GM08714 (cell line): Measurements from ENCODE around the gene SMOC2.

Source experiments
- H3K4me3 ChIP-seq: fragments of 200-500 bp; sonication (Bioruptor generic); 2 replicates; pipeline ENCODE4 v1.5.1; 2014; ENCODE audit warnings: mild to moderate bottlenecking, low read length, inconsistent platforms
- ZNF274 ChIP-seq: IDR thresholded peaks from 2 replicates; pipeline ENCODE4 v1.6.1; 2012; ENCODE audit warnings: mild to moderate bottlenecking, low read depth, low read length

The SMOC2 gene

DNA sequence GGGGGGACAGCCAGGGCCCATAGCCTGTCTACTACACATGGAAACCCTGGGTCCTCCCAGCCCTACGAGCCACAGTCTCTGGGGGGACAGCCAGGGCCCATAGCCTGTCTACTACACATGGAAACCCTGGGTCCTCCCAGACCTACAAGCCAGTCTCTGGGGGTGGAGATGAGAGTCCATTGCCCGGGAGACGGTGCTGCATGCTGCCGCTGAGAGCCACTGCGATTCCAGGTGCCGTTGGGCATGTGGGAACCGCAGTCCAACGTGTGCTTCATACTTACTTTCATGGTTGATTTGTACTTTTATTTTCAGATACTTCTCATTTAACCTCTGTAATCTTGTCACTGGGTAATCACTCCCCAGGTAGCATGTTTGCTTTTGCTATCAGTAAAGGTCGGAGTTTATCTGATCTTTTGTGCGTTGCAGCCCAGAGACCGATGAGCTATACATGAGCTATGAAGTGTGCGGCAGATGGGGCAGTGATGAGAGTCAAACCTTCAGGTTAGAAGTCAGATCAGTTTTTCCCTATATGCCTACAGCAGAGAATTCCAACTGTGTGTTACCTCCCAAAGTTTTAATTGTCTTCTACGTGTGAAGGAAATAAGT, 58.2 kb downstream of the SMOC2 start:
- TF ChIP-seq ZNF274: no peak
- H3K4me3 ChIP-seq: no peak overlapping the region

DNA sequence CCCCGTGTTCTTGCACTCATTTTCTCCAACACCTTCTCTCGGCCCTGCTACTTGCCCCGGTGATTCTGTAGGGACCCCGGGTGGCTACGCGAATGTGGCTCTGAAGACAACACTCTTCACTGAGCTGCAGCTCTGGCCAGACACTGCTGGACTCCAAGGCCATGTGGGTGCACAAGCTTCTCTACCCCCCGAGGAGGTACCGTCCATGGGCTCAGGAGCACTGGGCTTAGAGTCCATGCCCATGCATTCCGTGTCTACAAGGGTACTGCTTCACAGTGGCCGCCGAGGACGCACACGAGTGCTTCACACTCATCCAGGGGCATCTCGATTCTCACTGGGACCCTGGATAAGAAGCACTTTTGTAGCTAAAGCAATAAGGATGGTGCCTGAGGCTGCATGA, 59.5 kb downstream of the SMOC2 start:
- no peak for TF ChIP-seq ZNF274
- no peak overlapping the region for H3K4me3 ChIP-seq

DNA sequence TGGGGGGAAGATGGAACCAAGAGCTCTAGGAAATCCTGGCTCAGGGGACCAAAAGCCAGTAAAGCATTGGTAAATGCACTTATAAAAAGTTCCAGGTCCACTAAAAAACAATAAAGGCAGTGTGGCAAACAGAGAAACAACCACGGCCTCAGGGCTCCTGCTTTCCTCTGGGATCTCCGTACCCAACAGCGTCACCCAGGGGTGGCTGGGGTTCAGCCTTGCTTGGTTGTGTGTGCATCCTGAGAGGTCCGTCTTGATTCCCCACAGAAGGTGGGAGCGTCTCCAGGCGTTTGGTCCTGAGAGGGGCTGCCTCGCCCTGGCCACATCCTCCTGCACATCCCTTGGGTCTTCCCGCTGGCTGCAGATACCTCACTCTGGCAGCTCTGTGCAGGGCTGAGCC, 60.6 kb downstream of the SMOC2 start:
- no peak overlapping the region for H3K4me3 ChIP-seq
- no peak for TF ChIP-seq ZNF274

DNA sequence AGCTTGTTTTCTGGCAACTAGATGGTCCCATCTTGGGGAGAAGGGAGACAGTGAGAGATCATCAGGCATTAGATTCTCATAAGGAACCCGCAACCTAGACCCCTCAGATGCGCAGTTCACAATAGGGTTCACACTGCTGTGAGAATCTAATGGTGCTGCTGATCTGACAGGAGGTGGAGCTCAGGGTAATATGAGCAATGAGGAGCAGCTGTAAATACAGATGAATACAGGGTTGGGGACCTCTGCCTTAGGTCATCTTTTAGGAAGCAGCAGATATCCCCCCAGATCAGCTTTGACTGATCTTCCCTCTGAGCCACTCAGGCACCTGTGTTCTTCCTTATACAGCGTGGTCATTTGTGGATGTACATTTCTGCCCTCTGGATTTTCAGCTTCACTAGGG, 63.4 kb downstream of the SMOC2 start:
- H3K4me3 ChIP-seq: no peak overlapping the region

DNA sequence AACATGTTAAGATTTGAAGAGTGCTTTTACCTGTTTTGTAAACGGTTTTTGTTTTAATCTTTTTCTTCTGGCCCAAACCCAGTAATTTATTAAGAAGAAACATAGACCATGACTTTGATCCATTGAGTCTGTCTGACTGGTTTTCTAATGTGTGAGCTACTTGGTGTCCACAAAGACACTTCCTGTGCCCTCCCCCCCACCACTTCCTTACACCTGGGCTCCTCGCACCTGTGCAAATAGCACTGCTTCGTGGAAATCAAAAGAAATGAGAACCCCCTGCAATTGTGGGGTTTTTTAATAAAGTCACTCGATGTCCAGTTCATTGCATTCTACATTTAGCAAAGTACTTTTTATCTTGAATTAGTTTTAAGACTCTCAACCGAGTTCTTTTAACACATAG, 65.5 kb downstream of the SMOC2 start:
- no peak overlapping the region for H3K4me3 ChIP-seq
- no peak for TF ChIP-seq ZNF274

More for the DNA sequence above, 63.4 kb downstream of the SMOC2 start:
- no peak for TF ChIP-seq ZNF274

DNA sequence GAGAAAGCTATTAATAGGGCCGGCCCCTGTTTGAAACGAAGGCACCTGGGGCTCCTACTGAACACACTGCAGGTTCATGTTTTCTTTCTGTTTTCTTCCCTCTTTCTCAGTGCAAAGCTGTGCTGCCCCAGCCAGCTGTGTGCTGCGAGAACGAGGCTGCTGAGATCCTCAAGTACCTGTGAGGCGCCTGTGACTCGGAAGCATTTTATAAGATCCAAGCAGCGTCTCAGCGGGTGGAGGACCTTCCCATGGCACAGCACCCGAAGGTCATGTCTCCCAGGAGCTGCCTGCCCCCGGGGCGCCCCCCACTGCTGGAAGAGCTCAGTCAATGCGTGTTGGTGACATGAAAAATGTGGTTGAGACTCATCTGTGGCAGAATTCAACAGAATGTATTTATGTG, 66.3 kb downstream of the SMOC2 start:
- TF ChIP-seq ZNF274: no peak
- no peak overlapping the region for H3K4me3 ChIP-seq

DNA sequence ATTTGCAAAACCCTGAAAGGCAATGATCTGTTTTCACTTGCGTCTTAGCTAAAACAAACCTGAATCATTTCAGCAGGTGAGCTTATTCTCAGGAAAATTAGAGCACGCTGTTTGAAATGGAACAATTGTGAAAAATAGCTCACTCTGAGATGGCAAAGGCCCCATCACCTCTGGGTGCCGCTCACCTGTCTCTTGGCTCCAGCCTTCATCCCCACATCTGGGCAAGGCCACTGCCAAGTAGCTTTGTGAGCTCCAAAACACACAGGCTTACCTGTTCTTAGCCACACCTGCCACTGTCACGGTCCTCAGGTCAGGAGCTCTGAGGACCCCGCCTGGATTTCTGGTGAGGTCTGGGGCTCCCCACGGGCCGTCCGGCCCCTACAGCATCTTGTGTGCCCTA, 66.7 kb downstream of the SMOC2 start:
- TF ChIP-seq ZNF274: no peak

DNA sequence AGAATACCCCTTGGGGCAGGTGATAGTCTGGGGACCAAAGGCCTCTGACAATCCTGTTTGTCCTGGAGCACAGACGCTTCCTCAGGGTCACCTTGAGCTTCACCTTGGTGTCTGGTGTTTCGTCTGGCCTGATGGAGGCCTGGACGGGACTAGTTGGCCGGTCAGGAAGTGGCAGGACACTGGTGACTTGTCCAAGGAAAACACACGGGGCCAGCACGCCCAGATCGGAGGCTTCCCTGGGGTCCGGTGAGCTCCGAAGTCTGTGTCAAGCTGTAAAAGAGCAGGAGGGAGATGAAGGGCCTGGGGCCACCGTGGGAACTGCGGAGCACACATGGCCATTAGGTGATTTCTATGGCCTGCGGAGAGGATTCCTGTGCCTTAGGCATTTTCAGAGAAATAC, 67.9 kb downstream of the SMOC2 start:
- H3K4me3 ChIP-seq: no peak overlapping the region
- TF ChIP-seq ZNF274: no peak

More for the DNA sequence above, 66.7 kb downstream of the SMOC2 start:
- H3K4me3 ChIP-seq: no peak overlapping the region

DNA sequence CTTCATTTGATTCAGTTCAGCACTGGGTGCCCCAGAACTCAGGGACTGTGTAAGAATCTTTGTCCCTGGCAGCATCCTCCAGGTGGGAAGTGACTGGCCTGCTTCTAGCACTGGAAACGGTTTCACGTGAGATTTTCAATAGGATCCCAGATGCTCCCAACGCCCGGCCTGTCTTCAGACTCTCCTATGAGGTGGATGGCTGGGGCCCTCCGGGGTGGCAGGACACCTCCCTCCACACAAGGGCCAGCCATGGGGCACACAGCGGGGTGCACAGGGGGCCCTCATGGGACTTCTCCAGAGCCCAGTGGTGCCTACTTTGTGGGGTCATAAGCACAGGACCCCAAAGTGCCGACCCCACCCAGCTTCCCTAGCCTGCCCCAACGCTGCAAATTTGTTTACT, 72.8 kb downstream of the SMOC2 start:
- no peak for TF ChIP-seq ZNF274
- no peak overlapping the region for H3K4me3 ChIP-seq

DNA sequence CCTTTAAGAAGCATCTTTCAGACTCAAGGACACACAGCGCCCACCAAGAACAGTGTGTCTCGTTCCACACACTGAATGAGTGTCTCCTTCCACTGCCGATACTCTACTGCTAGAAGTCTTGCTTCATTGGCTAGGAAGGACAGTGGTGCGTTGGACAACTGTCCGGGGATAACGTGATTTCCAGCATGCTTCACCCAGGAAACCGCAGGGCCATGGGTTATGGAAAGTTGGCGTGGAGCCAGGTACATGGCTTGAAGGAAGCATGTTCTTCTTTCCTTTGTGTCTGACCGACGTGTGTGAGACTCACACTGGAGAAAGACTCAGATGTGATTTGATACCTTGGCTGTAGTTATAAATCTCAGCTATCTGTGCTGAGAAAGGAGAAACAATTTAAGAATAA, 73.2 kb downstream of the SMOC2 start:
- H3K4me3 ChIP-seq: no peak overlapping the region
- TF ChIP-seq ZNF274: no peak

DNA sequence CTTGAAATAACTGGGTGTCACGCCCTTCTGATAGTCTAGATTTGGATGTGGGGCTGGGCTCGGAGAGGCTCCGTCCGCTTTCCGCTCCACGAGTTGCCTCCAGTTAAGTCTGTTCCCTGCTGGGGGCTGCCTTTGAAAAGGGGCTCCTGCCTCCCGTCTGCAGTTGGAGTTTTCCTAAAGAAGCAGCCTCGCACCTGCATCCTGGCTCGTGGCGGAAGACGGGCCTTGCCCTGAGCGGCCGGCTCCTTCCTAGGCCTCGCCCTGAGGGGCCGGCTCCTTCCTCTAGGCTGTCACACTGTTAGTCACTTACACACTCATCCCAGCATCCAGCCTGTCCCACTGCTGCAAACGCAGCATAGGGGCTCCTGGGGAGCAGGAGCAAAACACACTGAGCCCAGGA, 74.4 kb downstream of the SMOC2 start:
- no peak overlapping the region for H3K4me3 ChIP-seq
- no peak for TF ChIP-seq ZNF274

DNA sequence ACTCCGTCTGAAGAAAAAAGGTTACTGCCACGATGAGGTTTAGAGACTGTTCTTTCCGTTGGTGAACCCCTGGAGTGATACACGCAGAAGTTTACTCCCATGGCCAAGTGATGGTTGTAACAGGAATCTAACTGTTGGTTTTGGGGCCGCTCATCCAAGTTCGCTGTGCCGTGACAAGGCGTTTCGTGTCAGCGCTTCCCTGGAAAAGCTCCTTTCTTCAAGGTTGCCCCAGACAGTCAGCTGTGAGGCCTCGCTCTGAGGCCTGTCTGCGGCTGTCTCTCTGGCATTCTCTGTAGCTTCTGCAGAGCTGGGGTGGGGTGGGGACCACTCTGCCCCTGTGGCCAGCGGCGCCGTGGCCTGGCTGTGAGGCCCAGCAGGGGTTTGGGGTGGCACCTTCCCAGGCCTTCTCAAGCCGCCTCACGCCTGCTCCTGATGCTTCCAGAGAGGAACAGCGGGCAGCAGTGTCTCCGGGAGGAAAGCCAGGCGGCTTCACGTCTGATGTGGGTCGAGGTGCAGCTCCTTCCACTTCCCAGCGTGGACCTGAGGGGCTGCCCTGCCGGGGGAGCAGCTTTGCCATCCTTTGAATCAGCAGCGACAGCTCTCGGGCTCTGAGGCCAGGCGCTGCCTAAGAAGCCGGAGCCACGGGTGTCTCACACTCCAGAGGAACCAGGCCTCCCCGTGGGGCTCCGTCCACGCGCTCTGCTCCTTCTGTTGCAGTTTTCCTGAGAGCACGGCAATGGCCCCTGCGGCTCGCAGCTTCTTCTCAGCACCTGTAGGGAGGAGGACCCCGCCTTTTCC, 76.2 kb downstream of the SMOC2 start:
- TF ChIP-seq ZNF274: no peak
- H3K4me3 ChIP-seq: no peak overlapping the region

DNA sequence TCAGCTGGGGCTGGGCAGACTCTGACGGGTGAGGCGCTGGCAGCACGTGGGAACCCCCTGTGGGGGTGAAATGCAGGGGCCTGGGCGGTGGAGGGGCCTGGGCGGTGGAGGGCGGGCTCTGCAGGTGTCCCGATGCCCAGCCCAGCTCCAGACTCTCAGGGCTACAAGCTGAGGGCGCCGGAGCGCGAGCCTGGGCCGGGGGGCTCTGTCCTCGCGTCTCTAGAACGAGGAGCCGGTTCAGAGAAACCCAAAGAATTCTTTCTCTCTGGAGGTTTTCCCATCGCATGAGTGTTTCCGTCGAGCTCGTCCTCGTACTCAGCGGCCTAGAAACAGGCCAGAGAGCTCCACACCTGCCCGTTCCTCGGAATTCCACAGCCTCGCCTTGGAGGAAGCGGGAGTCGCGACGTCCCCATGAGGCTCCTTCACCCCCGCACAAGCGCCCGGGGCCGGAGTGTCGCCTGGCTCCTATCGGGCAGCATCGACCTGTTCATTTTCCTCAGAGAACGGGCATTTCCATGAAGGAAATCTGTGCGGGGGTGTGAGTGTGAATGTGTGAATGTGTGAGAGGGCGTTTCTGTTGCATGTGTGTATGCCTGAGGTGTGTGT, 76.9 kb downstream of the SMOC2 start:
- TF ChIP-seq ZNF274: no peak
- H3K4me3 ChIP-seq: no peak overlapping the region

DNA sequence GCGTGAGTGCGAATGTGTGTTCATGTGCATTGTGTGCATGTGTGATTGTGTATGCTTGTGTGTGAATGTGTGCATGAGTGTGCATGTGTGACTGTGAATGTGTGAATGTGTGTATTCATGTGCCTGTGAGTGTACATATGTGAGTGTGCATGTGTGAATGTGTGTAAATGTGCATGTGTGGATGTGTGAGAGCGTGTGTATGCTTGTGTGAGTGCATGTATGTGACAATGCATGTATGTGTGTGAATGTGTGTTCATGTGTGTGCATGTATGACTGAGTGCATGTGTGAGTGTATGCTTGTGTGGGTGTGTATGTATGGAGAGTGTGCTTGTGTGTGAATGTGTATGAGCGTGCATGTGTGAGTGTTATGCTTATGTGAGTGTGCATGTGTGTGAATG, 77.4 kb downstream of the SMOC2 start:
- no peak for TF ChIP-seq ZNF274

DNA sequence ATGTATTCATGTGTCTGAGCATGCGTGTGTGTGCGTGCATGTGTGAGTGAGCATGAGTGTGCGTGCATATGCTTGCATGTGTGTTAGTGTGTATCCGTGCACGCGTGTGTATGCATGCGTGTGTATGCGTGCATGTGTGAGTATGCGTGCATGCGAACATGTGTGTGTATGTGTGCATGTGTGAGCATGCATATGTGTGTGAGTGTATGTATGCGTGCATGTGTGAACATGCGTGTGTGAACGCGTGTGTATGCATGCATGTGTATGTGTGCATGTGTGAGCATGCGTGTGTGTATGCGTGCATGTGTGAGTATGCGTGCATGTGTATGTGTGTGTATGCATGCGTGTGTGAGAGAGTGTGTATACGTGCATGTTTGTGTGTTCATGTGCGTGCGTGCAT, 77.9 kb downstream of the SMOC2 start:
- no peak for TF ChIP-seq ZNF274
- H3K4me3 ChIP-seq: no peak overlapping the region

More for the DNA sequence above, 77.4 kb downstream of the SMOC2 start:
- no peak overlapping the region for H3K4me3 ChIP-seq
